GM12874 (cell line): ENCODE results near the gene RSBN1.

Experiments used
- TF ChIP-seq, protein P1 (sequence below): IDR thresholded peaks from 2 replicates; pipeline ENCODE4 v1.5.1; 2011; ENCODE audit warnings: low read depth, mild to moderate bottlenecking, control low read depth, low read length, moderate library complexity; ENCODE audit not compliant: insufficient read depth

The RSBN1 gene

GRCh38 chr1:113787663-113788062 lies 24.6 kb downstream of the RSBN1 start:
- TF ChIP-seq, protein P1, sequence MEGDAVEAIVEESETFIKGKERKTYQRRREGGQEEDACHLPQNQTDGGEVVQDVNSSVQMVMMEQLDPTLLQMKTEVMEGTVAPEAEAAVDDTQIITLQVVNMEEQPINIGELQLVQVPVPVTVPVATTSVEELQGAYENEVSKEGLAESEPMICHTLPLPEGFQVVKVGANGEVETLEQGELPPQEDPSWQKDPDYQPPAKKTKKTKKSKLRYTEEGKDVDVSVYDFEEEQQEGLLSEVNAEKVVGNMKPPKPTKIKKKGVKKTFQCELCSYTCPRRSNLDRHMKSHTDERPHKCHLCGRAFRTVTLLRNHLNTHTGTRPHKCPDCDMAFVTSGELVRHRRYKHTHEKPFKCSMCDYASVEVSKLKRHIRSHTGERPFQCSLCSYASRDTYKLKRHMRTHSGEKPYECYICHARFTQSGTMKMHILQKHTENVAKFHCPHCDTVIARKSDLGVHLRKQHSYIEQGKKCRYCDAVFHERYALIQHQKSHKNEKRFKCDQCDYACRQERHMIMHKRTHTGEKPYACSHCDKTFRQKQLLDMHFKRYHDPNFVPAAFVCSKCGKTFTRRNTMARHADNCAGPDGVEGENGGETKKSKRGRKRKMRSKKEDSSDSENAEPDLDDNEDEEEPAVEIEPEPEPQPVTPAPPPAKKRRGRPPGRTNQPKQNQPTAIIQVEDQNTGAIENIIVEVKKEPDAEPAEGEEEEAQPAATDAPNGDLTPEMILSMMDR = no peak

DNA sequence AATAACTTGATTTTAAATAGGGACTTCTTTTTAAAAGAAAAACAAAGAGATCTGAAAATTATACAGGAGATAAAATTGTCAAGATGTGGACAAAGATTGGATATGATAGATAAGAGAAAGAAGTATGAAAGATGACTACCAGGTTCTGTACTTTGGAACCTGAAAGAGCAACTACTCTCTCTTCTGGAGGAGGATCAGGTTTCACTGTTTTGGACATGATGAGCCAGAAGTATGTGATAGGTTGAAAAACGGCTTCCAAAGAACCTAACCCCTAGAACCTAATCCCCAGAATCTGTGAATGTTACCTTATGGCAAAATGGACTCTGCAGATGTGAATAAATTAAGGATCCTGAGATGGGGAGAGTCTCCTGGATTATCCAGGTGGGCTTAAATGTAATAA lies 26.2 kb downstream of the RSBN1 start:
- TF ChIP-seq, protein P1 = no peak

DNA sequence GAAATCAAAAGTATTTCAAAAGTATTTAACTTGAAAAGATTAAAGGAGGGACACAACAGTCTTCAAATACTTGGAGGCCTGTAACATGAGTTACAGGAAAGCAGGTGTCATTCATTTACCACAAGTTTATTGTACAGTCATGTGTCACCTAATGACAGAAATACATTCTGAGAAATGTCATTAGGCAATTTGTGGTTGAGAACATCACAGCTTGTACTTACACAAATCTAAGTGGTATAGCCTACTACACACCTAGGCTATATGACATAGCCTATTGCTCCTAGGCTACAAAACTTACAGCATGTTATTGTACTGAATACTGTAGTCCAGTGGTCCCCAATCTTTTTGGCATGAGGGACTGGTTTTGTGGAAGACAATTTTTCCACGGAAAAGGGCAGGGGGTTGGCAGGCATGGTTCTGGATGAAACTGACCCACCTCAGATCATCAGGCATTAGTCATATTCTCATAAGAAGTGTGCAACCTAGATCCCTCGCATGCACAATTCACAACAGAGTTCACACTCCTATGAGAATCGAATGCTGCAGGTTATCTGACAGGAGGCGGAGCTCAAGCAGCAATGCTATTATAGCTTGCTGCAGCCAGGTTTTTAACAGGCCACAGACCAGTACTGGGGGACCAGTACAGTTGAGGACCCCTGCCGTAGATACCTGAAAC lies 28.0 kb downstream of the RSBN1 start:
- TF ChIP-seq, protein P1 = no peak

- TF ChIP-seq, protein P1 = no peak
These were observed 28.8 kb downstream of the RSBN1 start for GRCh38 chr1:113783254-113784103.

DNA sequence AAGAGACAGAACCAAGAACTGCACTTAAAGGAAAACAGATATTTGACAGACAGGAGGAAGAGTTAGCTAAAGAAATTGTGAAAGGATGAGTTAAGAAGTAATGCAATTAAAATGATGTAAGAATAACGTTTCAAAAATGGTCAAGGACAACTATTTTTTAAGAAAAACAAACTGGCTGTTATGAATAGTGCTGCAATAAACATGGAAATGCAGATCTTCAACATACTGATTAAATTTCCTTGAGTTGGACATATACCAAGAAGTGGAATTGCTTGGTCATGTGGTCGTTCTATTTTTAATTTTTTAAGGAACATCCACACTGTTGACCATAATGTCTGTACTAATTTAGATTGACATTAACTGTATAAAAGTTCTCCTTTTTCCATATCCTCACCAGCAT lies 29.9 kb downstream of the RSBN1 start:
- TF ChIP-seq, protein P1 = no peak

DNA sequence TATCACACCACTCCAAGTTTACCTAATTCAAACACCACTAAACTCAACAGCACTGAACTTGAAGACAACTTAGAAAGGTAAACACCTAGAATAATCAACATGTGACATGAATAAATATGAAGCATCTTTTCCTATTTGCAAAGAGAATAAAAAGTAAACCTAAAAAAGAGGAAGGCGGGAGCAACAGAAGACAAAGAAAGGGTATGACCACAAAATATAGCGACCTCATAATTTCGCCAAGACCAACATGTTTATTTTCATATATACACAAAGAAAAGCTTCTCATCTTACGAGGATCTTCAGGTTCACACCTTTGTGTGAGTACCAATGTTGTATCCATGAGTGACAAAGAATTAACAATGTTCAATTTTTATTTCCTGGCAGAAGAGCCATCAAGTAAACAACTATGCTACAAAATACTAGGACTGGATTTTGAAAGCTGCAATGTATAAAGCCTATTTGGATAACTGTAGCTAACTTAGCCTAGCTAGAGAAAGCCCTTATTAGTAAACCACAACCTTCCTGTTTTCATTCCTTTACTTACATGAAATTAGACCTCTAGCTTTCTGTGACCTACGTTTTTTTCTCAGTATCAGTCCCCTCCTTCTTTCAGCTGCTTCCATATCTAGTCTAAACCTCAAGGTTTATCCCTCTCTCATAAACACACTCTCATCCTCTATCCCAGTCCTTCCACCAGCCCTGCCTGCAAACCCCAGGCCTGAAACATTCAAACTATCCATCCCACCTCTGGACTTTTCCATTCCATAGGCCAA lies 31.7 kb downstream of the RSBN1 start:
- TF ChIP-seq, protein P1 = no peak

DNA sequence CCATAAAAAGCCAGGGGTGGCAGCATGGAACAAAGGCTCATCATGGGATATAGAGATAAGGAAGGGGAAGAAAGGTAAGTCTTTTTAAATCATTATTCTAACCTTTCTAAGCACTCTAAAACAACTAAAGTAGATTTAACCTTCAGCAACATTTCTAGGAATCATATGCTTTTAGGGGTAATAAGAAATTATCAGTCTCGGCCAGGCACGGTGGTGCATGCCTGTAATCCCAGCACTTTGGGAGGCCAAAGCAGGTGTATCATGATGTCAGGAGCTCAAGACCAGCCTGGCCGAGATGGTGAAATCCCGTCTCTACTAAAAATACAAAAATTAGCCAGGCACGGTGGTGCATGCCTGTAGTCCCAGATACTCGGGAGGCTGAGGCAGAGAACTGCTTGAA lies 32.7 kb downstream of the RSBN1 start:
- TF ChIP-seq, protein P1 = no peak
